Measurements from ENCODE around the gene CCNL1. TPM values are rescaled to one million over a fixed set of nuclear protein-coding genes. Genes with fewer than 3 reads are reported as not detected.
A peak's percentile ranks its signal among the peaks of the same experiment; 100 is the strongest.

The CCNL1 gene
- total and polyA plus RNA-seq, 8 donors, result 30.2 to 149 (median 43.5) TPM

GRCh38 chr3:157117875-157118654, 41.9 kb downstream of the CCNL1 start:
- Histone ChIP-seq H3K36me3 (no peaks in the 10 kb centered on the region), H3K27ac (no peak overlapping the region), H3K27me3 (no peaks in the 10 kb centered on the region), H3K9me3 (no peaks in the 10 kb centered on the region), H3K4me1 (peaks cover 23 to 37% (median 35%) of the 10 kb centered on the region in 3 donors), H3K4me3 (no peak overlapping the region)
- FAIRE-seq (no peak), ATAC-seq (no peak), DNase-seq (no peak)
- 84 to 88% methylated on average over 4 of the region's 4 CpGs for WGBS, 2 donors
- intact Hi-C loops (cut with DNase I), result no loop called here
- no peak for TF ChIP-seq CTCF (IDR thresholded peaks at IDR 0.05)

GRCh38 chr3:157117206-157117605, 42.7 kb downstream of the CCNL1 start:
- peaks cover 23 to 33% (median 31%) of the 10 kb centered on the region in 3 donors for H3K4me1 ChIP-seq

GRCh38 chr3:157116017-157116416, 43.9 kb downstream of the CCNL1 start:
- no peak for FAIRE-seq
- no peak overlapping the region for H3K27ac ChIP-seq
- no peaks in the 10 kb centered on the region for H3K36me3 ChIP-seq
- H3K27me3 ChIP-seq, result no peaks in the 10 kb centered on the region
- TF ChIP-seq CTCF (IDR thresholded peaks at IDR 0.05), result no peak
- intact Hi-C loops (cut with DNase I), result no loop called here
- no peaks in the 10 kb centered on the region for H3K9me3 ChIP-seq
- WGBS, 2 donors, result 88 to 89% methylated on average over 4 of the region's 4 CpGs
- no peak for DNase-seq
- no peak overlapping the region for H3K4me3 ChIP-seq
- peaks cover 15 to 21% (median 19%) of the 10 kb centered on the region in 3 donors for H3K4me1 ChIP-seq
- no peak for ATAC-seq

More at GRCh38 chr3:157117206-157117605, 42.7 kb downstream of the CCNL1 start:
- TF ChIP-seq CTCF (IDR thresholded peaks at IDR 0.05), result no peak
- FAIRE-seq (no peak), DNase-seq (no peak), ATAC-seq (no peak)
- intact Hi-C loops (cut with DNase I), result no loop called here
- H3K4me3 ChIP-seq, result no peak overlapping the region
- no peaks in the 10 kb centered on the region for H3K36me3 ChIP-seq
- H3K27me3 ChIP-seq, result no peaks in the 10 kb centered on the region
- H3K9me3 ChIP-seq, result no peaks in the 10 kb centered on the region
- H3K27ac ChIP-seq, result no peak overlapping the region
- 64 to 70% methylated on average over 3 of the region's 3 CpGs for WGBS, 2 donors

GRCh38 chr3:157115069-157116006, 44.6 kb downstream of the CCNL1 start:
- Histone ChIP-seq H3K9me3 (no peaks in the 10 kb centered on the region), H3K36me3 (no peaks in the 10 kb centered on the region), H3K4me1 (peaks cover 8 to 18% (median 15%) of the 10 kb centered on the region in 3 donors), H3K27ac (no peak overlapping the region), H3K4me3 (no peak overlapping the region), H3K27me3 (no peaks in the 10 kb centered on the region)
- WGBS, 2 donors, result 51 to 53% methylated on average over 10 of the region's 10 CpGs
- FAIRE-seq (no peak), ATAC-seq (peak in 1 of 4 donors; percentile 7), DNase-seq (no peak)
- intact Hi-C loops (cut with DNase I), result no loop called here
- no peak for TF ChIP-seq CTCF (IDR thresholded peaks at IDR 0.05)
